Measurements from ENCODE around the gene TSPAN4. TPM values are rescaled to one million over a fixed set of nuclear protein-coding genes. Genes with fewer than 3 reads are reported as not detected.

Gene TSPAN4
- total and polyA plus RNA-seq, 2 of the 13 experiments (the other 11 are each of a cell fraction or from before 2014, with no cell fraction given) = 31.7 to 68.3 TPM

DNA sequence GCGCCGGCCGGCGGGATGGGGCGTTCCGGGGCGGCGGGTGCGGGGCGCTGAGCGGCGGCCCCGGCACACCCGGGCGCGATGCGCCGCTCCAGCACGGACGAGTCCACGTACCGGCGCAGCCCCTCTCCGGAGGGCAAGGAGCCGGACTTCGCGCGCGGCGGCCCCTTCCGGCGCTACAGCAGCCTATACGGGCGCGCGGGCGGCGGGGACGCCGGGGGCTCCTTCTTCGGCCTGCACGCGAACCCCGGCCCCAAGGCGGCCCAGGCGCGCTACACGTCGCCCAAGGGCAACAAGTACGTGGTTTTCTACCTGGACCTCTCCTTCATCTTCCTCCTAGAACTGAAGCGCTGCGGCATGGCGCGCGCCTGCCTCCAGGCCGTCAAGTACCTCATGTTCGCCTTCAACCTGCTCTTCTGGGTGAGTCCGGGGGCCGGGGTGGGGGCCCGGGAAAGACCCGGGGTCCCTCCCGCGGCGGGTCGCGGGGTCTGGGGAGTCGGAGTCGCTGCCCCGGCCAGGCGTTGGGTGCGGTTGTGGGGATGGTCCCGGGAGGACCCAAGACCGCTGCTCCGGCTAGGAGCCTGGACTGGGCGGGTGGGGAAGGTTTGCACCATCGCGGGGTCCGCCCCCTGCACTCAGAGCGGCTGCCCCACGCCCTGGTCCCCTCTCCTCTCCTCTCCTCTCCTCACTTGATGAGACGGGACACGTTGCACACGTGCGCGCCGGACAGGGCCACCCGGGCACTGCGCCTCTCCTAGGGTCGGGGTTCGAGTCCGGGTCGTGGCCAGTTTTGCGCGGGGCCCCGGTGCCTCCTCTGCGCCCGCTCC lies 7.5 kb downstream of the TSPAN4 start:
- FAIRE-seq (no peak), ATAC-seq (no peak), DNase-seq (ENCODE audit: low spot score) (no peak)
- H3K4me2 ChIP-seq (ENCODE audit: low read depth, low read length) = no peak overlapping the region
- H3K4me3 ChIP-seq (replicated peaks in 1 of 3; ENCODE audit: insufficient read depth in 1 of 3, low read depth in 2 of 3, low read length in 3 of 3) = no peak overlapping the region
- peaks cover 12% of the 10 kb centered on the region for H3K4me1 ChIP-seq (ENCODE audit: insufficient read depth, low read length)
- CTCF ChIA-PET (ENCODE audit: low intra/inter-chr PET ratio, low total read pairs) = no interaction called here
- 98% methylated on average over 66 of the region's 97 CpGs for WGBS (ENCODE audit: low lambda C conversion rate)
- H3K9me3 ChIP-seq (ENCODE audit: low read length) = no peaks in the 10 kb centered on the region
- H3K9ac ChIP-seq (ENCODE audit: insufficient read depth, low read depth, low read length) = no peak overlapping the region
- in situ Hi-C loops (cut with HindIII; ENCODE audit: extremely low pct_ligation_motif_present, low pct_unique_long_range_greater_than_20kb) (no loop called here), intact Hi-C loops (cut with micrococcal nuclease; ENCODE audit: unreplicated experiment) (no loop called here)
- no TSS peak for BruUV-seq (replicated peaks)
- no peaks in the 10 kb centered on the region for H3K27me3 ChIP-seq (ENCODE audit: control insufficient read depth in 1 of 2, insufficient read depth in 2 of 2, low read length in 2 of 2)
- no peak overlapping the region for H2AFZ ChIP-seq (ENCODE audit: low read length)
- no peaks in the 10 kb centered on the region for H3K79me2 ChIP-seq (ENCODE audit: insufficient read depth, low read length)
- H3K27ac ChIP-seq (ENCODE audit: extremely low read length, insufficient read depth, low read length) = no peak overlapping the region
- H3K36me3 ChIP-seq (replicated peaks in 1 of 2; ENCODE audit: control insufficient read depth in 1 of 2, insufficient read depth in 2 of 2, low read length in 2 of 2) = no peaks in the 10 kb centered on the region; a peak in 2 of 5 replicates
- no peak for TF ChIP-seq TEAD3 (CRISPR knock-in tag; optimal IDR thresholded peaks at IDR 0.05; ENCODE audit: borderline replicate concordance)
- TF ChIP-seq ZNF720 (CRISPR knock-in tag; IDR thresholded peaks at IDR 0.05) = no peak
- TF ChIP-seq SOX13 (IDR thresholded peaks at IDR 0.05) = no peak
- no peak for TF ChIP-seq SOX13 (CRISPR knock-in tag; conservative IDR thresholded peaks at IDR 0.05 in 1 of 2, IDR thresholded peaks at IDR 0.05 in 1 of 2)
- TF ChIP-seq FOXP1 (IDR thresholded peaks at IDR 0.05) = no peak
- TF ChIP-seq FOXP1 (CRISPR knock-in tag; IDR thresholded peaks at IDR 0.05) = no peak
- TF ChIP-seq, protein P1, sequence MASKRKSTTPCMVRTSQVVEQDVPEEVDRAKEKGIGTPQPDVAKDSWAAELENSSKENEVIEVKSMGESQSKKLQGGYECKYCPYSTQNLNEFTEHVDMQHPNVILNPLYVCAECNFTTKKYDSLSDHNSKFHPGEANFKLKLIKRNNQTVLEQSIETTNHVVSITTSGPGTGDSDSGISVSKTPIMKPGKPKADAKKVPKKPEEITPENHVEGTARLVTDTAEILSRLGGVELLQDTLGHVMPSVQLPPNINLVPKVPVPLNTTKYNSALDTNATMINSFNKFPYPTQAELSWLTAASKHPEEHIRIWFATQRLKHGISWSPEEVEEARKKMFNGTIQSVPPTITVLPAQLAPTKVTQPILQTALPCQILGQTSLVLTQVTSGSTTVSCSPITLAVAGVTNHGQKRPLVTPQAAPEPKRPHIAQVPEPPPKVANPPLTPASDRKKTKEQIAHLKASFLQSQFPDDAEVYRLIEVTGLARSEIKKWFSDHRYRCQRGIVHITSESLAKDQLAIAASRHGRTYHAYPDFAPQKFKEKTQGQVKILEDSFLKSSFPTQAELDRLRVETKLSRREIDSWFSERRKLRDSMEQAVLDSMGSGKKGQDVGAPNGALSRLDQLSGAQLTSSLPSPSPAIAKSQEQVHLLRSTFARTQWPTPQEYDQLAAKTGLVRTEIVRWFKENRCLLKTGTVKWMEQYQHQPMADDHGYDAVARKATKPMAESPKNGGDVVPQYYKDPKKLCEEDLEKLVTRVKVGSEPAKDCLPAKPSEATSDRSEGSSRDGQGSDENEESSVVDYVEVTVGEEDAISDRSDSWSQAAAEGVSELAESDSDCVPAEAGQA (IDR thresholded peaks at IDR 0.05; ENCODE audit: low read depth) = no peak
- TF ChIP-seq, protein P1 (CRISPR knock-in tag; IDR thresholded peaks at IDR 0.05; ENCODE audit: borderline replicate concordance) = no peak
- no peak for TF ChIP-seq PRPF4 (IDR thresholded peaks at IDR 0.05; ENCODE audit: low read depth, low read length, poor library complexity, severe bottlenecking)
- TF ChIP-seq, protein P2, sequence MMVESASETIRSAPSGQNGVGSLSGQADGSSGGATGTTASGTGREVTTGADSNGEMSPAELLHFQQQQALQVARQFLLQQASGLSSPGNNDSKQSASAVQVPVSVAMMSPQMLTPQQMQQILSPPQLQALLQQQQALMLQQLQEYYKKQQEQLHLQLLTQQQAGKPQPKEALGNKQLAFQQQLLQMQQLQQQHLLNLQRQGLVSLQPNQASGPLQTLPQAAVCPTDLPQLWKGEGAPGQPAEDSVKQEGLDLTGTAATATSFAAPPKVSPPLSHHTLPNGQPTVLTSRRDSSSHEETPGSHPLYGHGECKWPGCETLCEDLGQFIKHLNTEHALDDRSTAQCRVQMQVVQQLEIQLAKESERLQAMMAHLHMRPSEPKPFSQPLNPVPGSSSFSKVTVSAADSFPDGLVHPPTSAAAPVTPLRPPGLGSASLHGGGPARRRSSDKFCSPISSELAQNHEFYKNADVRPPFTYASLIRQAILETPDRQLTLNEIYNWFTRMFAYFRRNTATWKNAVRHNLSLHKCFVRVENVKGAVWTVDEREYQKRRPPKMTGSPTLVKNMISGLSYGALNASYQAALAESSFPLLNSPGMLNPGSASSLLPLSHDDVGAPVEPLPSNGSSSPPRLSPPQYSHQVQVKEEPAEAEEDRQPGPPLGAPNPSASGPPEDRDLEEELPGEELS (CRISPR knock-in tag; IDR thresholded peaks at IDR 0.05) = no peak
- TF ChIP-seq RFXAP (CRISPR knock-in tag; IDR thresholded peaks at IDR 0.05; ENCODE audit: borderline replicate concordance) = no peak
- TF ChIP-seq ZNF431 (CRISPR knock-in tag; IDR thresholded peaks at IDR 0.05; ENCODE audit: borderline replicate concordance, low read depth) = no peak
- 0 out of 2 replicates have a peak, but pooled peaks cover 4% of the 10 kb centered on the region for H4K20me1 ChIP-seq (ENCODE audit: insufficient read depth, low read length)
- POLR2A ChIA-PET = no interaction called here
